OCI-LY1 (cell line): Measurements from ENCODE around the gene BICD1.
A peak's percentile ranks its signal among the peaks of the same experiment; 100 is the strongest.

Experiments
- H2AFZ ChIP-seq: fragments of 200-600 bp; sonication (generic), shearing (Covaris generic); 2 replicates; pipeline ENCODE4 v1.6.0; 2014; ENCODE audit warnings: antibody characterized with exemption, mild to moderate bottlenecking, low read length
- H3F3A ChIP-seq: fragments of 200-600 bp; sonication (generic), shearing (Covaris generic); 2 replicates; pipeline ENCODE4 v1.6.0; 2014; ENCODE audit warnings: mild to moderate bottlenecking, antibody characterized with exemption, low read length, moderate library complexity; ENCODE audit not compliant: insufficient read depth
- H3K27ac ChIP-seq: fragments of 200-600 bp; sonication (generic); 2 replicates; pipeline ENCODE4 v1.5.1; 2014; ENCODE audit warnings: low read length, mixed run types, mild to moderate bottlenecking, low read depth; ENCODE audit not compliant: poor library complexity, severe bottlenecking
- H3K27me3 ChIP-seq: fragments of 200-600 bp; sonication (generic); 2 replicates; pipeline ENCODE4 v1.6.0; 2014; ENCODE audit warnings: antibody characterized with exemption, mild to moderate bottlenecking, low read length, moderate library complexity; ENCODE audit not compliant: insufficient read depth
- H3K36me3 ChIP-seq: fragments of 200-600 bp; sonication (generic); 2 replicates; pipeline ENCODE4 v1.6.1; 2014; ENCODE audit warnings: mild to moderate bottlenecking, antibody characterized with exemption, low read length, moderate library complexity, mixed read lengths; ENCODE audit not compliant: insufficient read depth
- H3K4me1 ChIP-seq: fragments of 200-600 bp; sonication (generic); 2 replicates; pipeline ENCODE4 v1.5.1; 2014; ENCODE audit warnings: mild to moderate bottlenecking, low read length, moderate library complexity; ENCODE audit not compliant: insufficient read depth, severe bottlenecking
- H3K4me2 ChIP-seq: fragments of 200-600 bp; sonication (generic), shearing (Covaris generic); 2 replicates; pipeline ENCODE4 v1.6.1; 2014; ENCODE audit warnings: low read length
- H3K4me3 ChIP-seq: fragments of 200-600 bp; sonication (generic); 2 replicates; pipeline ENCODE4 v1.5.1; 2014; ENCODE audit warnings: low read length, low read depth, mild to moderate bottlenecking, mixed read lengths; ENCODE audit not compliant: poor library complexity, severe bottlenecking
- H3K79me2 ChIP-seq: fragments of 200-600 bp; shearing (Covaris generic); 2 replicates; pipeline ENCODE4 v1.6.1; 2016; ENCODE audit warnings: mixed run types, low read length, mixed read lengths; ENCODE audit not compliant: insufficient read depth
- H3K9ac ChIP-seq: fragments of 200-600 bp; sonication (generic), shearing (Covaris generic); 2 replicates; pipeline ENCODE4 v1.6.1; 2014; ENCODE audit warnings: mild to moderate bottlenecking, low read length, mixed read lengths
- H3K9me2 ChIP-seq: fragments of 200-600 bp; sonication (generic), shearing (Covaris generic); 2 replicates; pipeline ENCODE4 v1.6.1; 2014; ENCODE audit warnings: low read depth, mild to moderate bottlenecking, low read length, mixed read lengths
- H3K9me3 ChIP-seq: fragments of 200-600 bp; shearing (Covaris generic); 2 replicates; pipeline ENCODE4 v1.6.1; 2014; ENCODE audit warnings: low read length, mixed read lengths
- H4K20me1 ChIP-seq: fragments of 200-600 bp; sonication (generic), shearing (Covaris generic); 2 replicates; pipeline ENCODE4 v1.6.0; 2016; ENCODE audit warnings: mild to moderate bottlenecking, low read length; ENCODE audit not compliant: insufficient read depth
- EZH2 ChIP-seq: fragments of 200-600 bp; sonication (generic), shearing (Covaris generic); IDR thresholded peaks from 2 replicates; pipeline ENCODE4 v1.8.0; 2017; ENCODE audit warnings: borderline replicate concordance, mixed run types, mild to moderate bottlenecking, antibody characterized with exemption, low read length, moderate library complexity, mixed read lengths
- TF ChIP-seq, protein P1 (sequence below): fragments of 200-600 bp; sonication (generic), shearing (Covaris generic); IDR thresholded peaks from 2 replicates; pipeline ENCODE4 v1.5.1; 2017; ENCODE audit warnings: mild to moderate bottlenecking, antibody characterized with exemption, low read length, moderate library complexity, mixed read lengths

Gene BICD1

GRCh38 chr12:32110417-32110816 lies 3.8 kb downstream of the BICD1 start:
- Histone ChIP-seq H3K36me3 (peaks cover 15% of the 10 kb centered on the region; the same call in 1 of the 2 replicates), H2AFZ (no peak overlapping the region), H3K4me2 (peak overlapping the region; percentile 93), H3K9me3 (no peaks in the 10 kb centered on the region), H3K79me2 (peaks cover 50% of the 10 kb centered on the region), H3K4me1 (peaks cover 70% of the 10 kb centered on the region), H3K9me2 (no peaks in the 10 kb centered on the region), H3K27ac (peak overlapping the region; percentile 50), H3F3A (peaks cover 4% of the 10 kb centered on the region; the same call in 1 of the 2 replicates), H3K4me3 (peak overlapping the region; percentile 39), H3K9ac (peak overlapping the region; percentile 32; the same call in 1 of the 2 replicates), H3K27me3 (no peaks in the 10 kb centered on the region), H4K20me1 (no peaks in the 10 kb centered on the region)
- TF ChIP-seq, protein P1, sequence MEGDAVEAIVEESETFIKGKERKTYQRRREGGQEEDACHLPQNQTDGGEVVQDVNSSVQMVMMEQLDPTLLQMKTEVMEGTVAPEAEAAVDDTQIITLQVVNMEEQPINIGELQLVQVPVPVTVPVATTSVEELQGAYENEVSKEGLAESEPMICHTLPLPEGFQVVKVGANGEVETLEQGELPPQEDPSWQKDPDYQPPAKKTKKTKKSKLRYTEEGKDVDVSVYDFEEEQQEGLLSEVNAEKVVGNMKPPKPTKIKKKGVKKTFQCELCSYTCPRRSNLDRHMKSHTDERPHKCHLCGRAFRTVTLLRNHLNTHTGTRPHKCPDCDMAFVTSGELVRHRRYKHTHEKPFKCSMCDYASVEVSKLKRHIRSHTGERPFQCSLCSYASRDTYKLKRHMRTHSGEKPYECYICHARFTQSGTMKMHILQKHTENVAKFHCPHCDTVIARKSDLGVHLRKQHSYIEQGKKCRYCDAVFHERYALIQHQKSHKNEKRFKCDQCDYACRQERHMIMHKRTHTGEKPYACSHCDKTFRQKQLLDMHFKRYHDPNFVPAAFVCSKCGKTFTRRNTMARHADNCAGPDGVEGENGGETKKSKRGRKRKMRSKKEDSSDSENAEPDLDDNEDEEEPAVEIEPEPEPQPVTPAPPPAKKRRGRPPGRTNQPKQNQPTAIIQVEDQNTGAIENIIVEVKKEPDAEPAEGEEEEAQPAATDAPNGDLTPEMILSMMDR = no peak
- TF ChIP-seq EZH2 = no peak

DNA sequence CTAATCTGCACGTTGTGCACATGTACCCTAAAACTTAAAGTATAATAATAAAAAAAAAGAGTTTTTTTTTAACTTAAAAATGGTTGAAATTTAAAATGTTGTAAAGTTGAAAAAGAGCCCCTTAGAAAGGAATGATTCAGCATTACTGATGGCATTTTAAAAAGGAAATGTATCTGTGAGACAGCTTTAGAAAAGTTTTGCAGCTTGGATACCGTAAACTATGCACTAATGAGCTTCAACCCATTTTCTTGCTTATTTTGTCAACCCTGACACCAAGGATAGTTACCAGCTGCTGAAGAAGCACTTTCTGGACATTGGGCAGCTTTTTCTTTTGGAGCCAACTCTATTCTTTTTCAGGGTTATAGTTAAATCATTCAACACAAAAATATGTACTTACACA lies 4.3 kb downstream of the BICD1 start:
- H3K79me2 ChIP-seq = peaks cover 53% of the 10 kb centered on the region
- no peaks in the 10 kb centered on the region for H4K20me1 ChIP-seq
- H3K36me3 ChIP-seq = peaks cover 15% of the 10 kb centered on the region; the same call in 1 of the 2 replicates
- H3K4me1 ChIP-seq = peaks cover 72% of the 10 kb centered on the region
- H3F3A ChIP-seq = peaks cover 2% of the 10 kb centered on the region; the same call in 1 of the 2 replicates
- no peak overlapping the region for H3K4me3 ChIP-seq
- H2AFZ ChIP-seq = no peak overlapping the region
- TF ChIP-seq, protein P1 = no peak
- TF ChIP-seq EZH2 = no peak
- H3K9ac ChIP-seq = no peak overlapping the region
- H3K27ac ChIP-seq = peak overlapping the region; percentile 53
- H3K9me3 ChIP-seq = no peaks in the 10 kb centered on the region
- H3K4me2 ChIP-seq = peak overlapping the region; percentile 27
- no peaks in the 10 kb centered on the region for H3K27me3 ChIP-seq
- no peaks in the 10 kb centered on the region for H3K9me2 ChIP-seq

GRCh38 chr12:32115404-32116104 lies 8.9 kb downstream of the BICD1 start:
- no peaks in the 10 kb centered on the region for H3K27me3 ChIP-seq
- H3K9me3 ChIP-seq = no peaks in the 10 kb centered on the region
- H3K9me2 ChIP-seq = no peaks in the 10 kb centered on the region
- peaks cover 67% of the 10 kb centered on the region for H3K4me1 ChIP-seq
- peak overlapping the region; percentile 15; the same call in 1 of the 2 replicates for H3K9ac ChIP-seq
- peaks cover 26% of the 10 kb centered on the region; the same call in 1 of the 2 replicates for H3K36me3 ChIP-seq
- no peak overlapping the region for H2AFZ ChIP-seq
- no peaks in the 10 kb centered on the region for H3F3A ChIP-seq
- H3K79me2 ChIP-seq = peaks cover 44% of the 10 kb centered on the region
- H4K20me1 ChIP-seq = no peaks in the 10 kb centered on the region
- peak overlapping the region; percentile 63 for H3K27ac ChIP-seq
- H3K4me2 ChIP-seq = peak overlapping the region; percentile 21; the same call in 1 of the 2 replicates
- TF ChIP-seq, protein P1 = no peak
- no peak for TF ChIP-seq EZH2
- no peak overlapping the region for H3K4me3 ChIP-seq
